ENCODE measurements around the gene NCKAP5.

GRCh38 chr2:133490411-133490980 is 77.8 kb downstream of the NCKAP5 start:
- TF ChIP-seq POLR2AphosphoS5 (IDR thresholded peaks at IDR 0.05; ENCODE audit: low read depth, low read length) (no peak), TAF1 (IDR thresholded peaks at IDR 0.05; ENCODE audit: borderline replicate concordance, insufficient read depth, low read length) (no peak), SIN3A (IDR thresholded peaks at IDR 0.05; ENCODE audit: borderline replicate concordance, insufficient read depth, low read length) (no peak)
- TF ChIP-seq, protein P1, sequence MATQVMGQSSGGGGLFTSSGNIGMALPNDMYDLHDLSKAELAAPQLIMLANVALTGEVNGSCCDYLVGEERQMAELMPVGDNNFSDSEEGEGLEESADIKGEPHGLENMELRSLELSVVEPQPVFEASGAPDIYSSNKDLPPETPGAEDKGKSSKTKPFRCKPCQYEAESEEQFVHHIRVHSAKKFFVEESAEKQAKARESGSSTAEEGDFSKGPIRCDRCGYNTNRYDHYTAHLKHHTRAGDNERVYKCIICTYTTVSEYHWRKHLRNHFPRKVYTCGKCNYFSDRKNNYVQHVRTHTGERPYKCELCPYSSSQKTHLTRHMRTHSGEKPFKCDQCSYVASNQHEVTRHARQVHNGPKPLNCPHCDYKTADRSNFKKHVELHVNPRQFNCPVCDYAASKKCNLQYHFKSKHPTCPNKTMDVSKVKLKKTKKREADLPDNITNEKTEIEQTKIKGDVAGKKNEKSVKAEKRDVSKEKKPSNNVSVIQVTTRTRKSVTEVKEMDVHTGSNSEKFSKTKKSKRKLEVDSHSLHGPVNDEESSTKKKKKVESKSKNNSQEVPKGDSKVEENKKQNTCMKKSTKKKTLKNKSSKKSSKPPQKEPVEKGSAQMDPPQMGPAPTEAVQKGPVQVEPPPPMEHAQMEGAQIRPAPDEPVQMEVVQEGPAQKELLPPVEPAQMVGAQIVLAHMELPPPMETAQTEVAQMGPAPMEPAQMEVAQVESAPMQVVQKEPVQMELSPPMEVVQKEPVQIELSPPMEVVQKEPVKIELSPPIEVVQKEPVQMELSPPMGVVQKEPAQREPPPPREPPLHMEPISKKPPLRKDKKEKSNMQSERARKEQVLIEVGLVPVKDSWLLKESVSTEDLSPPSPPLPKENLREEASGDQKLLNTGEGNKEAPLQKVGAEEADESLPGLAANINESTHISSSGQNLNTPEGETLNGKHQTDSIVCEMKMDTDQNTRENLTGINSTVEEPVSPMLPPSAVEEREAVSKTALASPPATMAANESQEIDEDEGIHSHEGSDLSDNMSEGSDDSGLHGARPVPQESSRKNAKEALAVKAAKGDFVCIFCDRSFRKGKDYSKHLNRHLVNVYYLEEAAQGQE (IDR thresholded peaks at IDR 0.05; ENCODE audit: insufficient read depth in 1 of 2, low read depth in 2 of 2, low read length in 2 of 2), result no peak

Data from PFSK-1 (cell line).